KMS-11 (cell line): ENCODE measurements around the gene SUGP2.

ENCODE experiments used
- H2AFZ ChIP-seq: fragments of 200-600 bp; sonication (generic); 2 replicates; pipeline ENCODE4 v1.6.1; 2016; ENCODE audit warnings: antibody characterized with exemption, mixed run types, low read depth
- H3K27ac ChIP-seq: fragments of 200-600 bp; sonication (generic); 2 replicates; pipeline ENCODE4 v1.6.1; 2016; ENCODE audit warnings: mild to moderate bottlenecking, mixed run types
- H3K27me3 ChIP-seq: fragments of 200-600 bp; sonication (generic); 2 replicates; pipeline ENCODE4 v1.6.1; 2017; ENCODE audit warnings: mild to moderate bottlenecking, low read depth, mixed run types, moderate library complexity; ENCODE audit not compliant: insufficient read depth
- H3K36me3 ChIP-seq: fragments of 200-600 bp; sonication (generic); 2 replicates; pipeline ENCODE4 v1.6.1; 2017; ENCODE audit warnings: mild to moderate bottlenecking, mixed run types; ENCODE audit not compliant: insufficient read depth
- H3K4me1 ChIP-seq: fragments of 200-600 bp; sonication (generic); 2 replicates; pipeline ENCODE4 v1.6.1; 2016; ENCODE audit warnings: mild to moderate bottlenecking, low read depth, mixed run types; ENCODE audit not compliant: poor library complexity, severe bottlenecking
- H3K4me2 ChIP-seq: fragments of 200-600 bp; sonication (generic); 2 replicates; pipeline ENCODE4 v1.7.0; 2016; ENCODE audit warnings: mild to moderate bottlenecking, mixed run types
- H3K4me3 ChIP-seq: fragments of 200-600 bp; sonication (generic); IDR thresholded peaks from 2 replicates; pipeline ENCODE4 v1.6.1; 2017; ENCODE audit warnings: low read depth, low read length, mixed read lengths; ENCODE audit not compliant: insufficient read depth
- H3K79me2 ChIP-seq: fragments of 200-600 bp; sonication (generic); 2 replicates; pipeline ENCODE4 v1.6.1; 2016; ENCODE audit warnings: low read depth, mixed run types; ENCODE audit not compliant: insufficient read depth
- H3K9ac ChIP-seq: fragments of 200-600 bp; sonication (generic); 2 replicates; pipeline ENCODE4 v1.6.1; 2016; ENCODE audit warnings: mild to moderate bottlenecking, mixed run types
- H4K20me1 ChIP-seq: fragments of 200-600 bp; sonication (generic); 2 replicates; pipeline ENCODE4 v1.6.1; 2016; ENCODE audit warnings: mild to moderate bottlenecking, mixed run types; ENCODE audit not compliant: insufficient read depth
- TF ChIP-seq, protein P1 (sequence below): fragments of 200-600 bp; sonication (generic); conservative IDR thresholded peaks from 2 replicates; pipeline ENCODE4 v1.6.1; 2017; ENCODE audit warnings: low read depth, mild to moderate bottlenecking, antibody characterized with exemption, low read length, moderate library complexity, mixed read lengths

SUGP2 gene

DNA sequence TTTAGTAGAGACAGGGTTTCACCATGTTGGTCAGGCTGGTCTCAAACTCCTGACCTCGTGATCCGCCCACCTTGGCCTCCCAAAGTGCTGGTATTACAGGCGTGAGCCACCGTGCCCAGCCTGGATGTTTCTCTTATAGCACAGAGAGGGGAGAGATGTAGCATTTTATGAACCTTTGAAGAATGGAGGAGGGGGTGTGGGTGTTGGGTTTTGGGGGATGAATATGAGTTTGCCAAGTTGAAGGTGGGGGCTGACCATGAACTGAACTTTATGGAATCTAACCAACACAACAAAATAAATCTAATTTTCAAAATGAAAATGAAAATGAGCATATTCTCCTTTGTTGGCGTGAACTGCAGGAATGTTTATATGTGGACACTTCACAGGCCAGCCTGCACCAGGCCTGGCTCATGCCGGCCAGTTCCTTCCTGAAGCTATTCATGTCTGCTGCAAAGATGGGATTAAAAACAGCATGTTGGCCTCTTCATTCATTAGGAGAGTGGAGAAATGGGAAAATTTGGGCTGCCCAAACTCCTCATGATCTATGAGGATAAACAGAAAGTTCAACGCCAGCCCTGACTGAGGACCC is 52.8 kb downstream of the SUGP2 start:
- H3K4me2 ChIP-seq: no peak overlapping the region
- no peaks in the 10 kb centered on the region for H3K79me2 ChIP-seq
- no peaks in the 10 kb centered on the region; the same call in 1 of the 2 replicates for H3K27me3 ChIP-seq
- H4K20me1 ChIP-seq: no peaks in the 10 kb centered on the region
- H3K27ac ChIP-seq: no peak overlapping the region
- H3K36me3 ChIP-seq: no peaks in the 10 kb centered on the region
- H3K4me3 ChIP-seq: no peak overlapping the region
- TF ChIP-seq, protein P1, sequence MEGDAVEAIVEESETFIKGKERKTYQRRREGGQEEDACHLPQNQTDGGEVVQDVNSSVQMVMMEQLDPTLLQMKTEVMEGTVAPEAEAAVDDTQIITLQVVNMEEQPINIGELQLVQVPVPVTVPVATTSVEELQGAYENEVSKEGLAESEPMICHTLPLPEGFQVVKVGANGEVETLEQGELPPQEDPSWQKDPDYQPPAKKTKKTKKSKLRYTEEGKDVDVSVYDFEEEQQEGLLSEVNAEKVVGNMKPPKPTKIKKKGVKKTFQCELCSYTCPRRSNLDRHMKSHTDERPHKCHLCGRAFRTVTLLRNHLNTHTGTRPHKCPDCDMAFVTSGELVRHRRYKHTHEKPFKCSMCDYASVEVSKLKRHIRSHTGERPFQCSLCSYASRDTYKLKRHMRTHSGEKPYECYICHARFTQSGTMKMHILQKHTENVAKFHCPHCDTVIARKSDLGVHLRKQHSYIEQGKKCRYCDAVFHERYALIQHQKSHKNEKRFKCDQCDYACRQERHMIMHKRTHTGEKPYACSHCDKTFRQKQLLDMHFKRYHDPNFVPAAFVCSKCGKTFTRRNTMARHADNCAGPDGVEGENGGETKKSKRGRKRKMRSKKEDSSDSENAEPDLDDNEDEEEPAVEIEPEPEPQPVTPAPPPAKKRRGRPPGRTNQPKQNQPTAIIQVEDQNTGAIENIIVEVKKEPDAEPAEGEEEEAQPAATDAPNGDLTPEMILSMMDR: no peak
- no peaks in the 10 kb centered on the region for H3K4me1 ChIP-seq
- no peak overlapping the region for H2AFZ ChIP-seq
- H3K9ac ChIP-seq: no peak overlapping the region

DNA sequence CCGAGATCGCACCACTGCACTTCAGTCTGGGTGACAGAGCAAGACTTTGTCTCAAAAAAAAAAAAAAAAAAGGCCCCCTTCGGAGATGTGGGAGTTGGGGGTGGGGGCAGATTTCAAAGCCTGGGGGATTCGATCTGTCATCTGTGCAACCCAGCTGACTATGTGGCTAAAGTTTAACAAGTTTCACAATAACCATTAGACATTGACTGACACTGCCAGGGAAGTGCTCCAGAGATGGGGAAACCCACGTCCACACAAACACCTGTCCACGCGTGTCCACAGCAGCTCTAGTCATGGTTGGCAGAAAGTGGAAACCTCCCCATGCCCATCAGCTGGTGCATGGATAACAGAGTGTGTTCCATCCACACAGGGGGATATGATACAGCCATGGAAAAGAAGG is 54.7 kb downstream of the SUGP2 start:
- no peaks in the 10 kb centered on the region for H3K79me2 ChIP-seq
- no peaks in the 10 kb centered on the region for H3K36me3 ChIP-seq
- no peaks in the 10 kb centered on the region for H4K20me1 ChIP-seq
- no peak overlapping the region for H3K9ac ChIP-seq
- H2AFZ ChIP-seq: no peak overlapping the region
- no peak overlapping the region for H3K4me3 ChIP-seq
- TF ChIP-seq, protein P1: no peak
- no peak overlapping the region for H3K27ac ChIP-seq
- no peaks in the 10 kb centered on the region; the same call in 1 of the 2 replicates for H3K27me3 ChIP-seq
- no peaks in the 10 kb centered on the region for H3K4me1 ChIP-seq
- no peak overlapping the region for H3K4me2 ChIP-seq

DNA sequence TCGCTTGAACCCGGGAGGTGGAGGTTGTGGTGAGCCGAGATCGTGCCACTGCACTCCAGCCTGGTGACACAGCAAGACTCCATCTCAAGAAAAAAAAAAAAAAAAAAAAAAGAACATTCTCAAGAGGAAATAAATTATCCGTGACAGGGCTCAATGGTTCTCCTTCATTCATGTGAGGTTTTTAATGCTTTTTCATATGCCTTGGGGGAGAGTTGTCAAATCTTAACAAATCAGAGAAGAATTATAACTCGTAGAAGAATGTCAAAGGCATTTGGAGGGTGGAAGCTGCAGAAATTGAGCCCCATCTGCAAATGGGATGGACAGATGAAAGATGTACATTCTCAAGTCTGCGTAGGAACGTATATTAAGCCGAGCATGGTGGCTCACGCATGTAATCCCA is 57.4 kb downstream of the SUGP2 start:
- Histone ChIP-seq H3K79me2 (no peaks in the 10 kb centered on the region), H3K4me3 (no peak overlapping the region), H3K27me3 (no peaks in the 10 kb centered on the region), H3K27ac (no peak overlapping the region), H3K36me3 (no peaks in the 10 kb centered on the region), H4K20me1 (no peaks in the 10 kb centered on the region), H3K9ac (no peak overlapping the region), H3K4me1 (no peaks in the 10 kb centered on the region), H3K4me2 (no peak overlapping the region), H2AFZ (no peak overlapping the region)
- TF ChIP-seq, protein P1: no peak

DNA sequence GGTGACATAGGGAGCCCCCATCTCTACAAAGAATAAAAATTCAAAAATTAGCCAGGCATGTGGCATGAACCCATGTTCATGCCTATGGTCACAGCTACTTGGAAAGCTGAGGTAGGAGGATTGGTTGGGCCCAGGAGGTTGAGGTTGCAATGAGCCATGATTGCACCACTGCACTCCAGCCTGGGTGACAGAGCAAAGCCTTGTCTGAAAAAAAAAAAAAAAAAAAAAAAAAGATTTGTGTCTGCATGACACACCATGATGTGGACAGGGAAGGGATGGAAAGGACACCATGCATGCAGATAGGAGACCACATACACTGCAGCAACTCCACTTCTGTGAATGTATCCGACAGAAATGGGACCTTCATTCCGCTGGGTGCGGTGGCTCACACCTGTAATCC is 58.3 kb downstream of the SUGP2 start:
- H3K79me2 ChIP-seq: no peaks in the 10 kb centered on the region
- no peaks in the 10 kb centered on the region for H3K36me3 ChIP-seq
- H4K20me1 ChIP-seq: no peaks in the 10 kb centered on the region
- H3K27ac ChIP-seq: no peak overlapping the region
- H2AFZ ChIP-seq: no peak overlapping the region
- no peaks in the 10 kb centered on the region for H3K4me1 ChIP-seq
- H3K4me2 ChIP-seq: no peak overlapping the region
- TF ChIP-seq, protein P1: no peak
- H3K9ac ChIP-seq: no peak overlapping the region
- no peaks in the 10 kb centered on the region for H3K27me3 ChIP-seq
- H3K4me3 ChIP-seq: no peak overlapping the region
